WTC11 (cell line): Measurements from ENCODE around the gene PNPLA4. TPM values are rescaled to one million over a fixed set of nuclear protein-coding genes. Genes with fewer than 3 reads are reported as not detected.

ENCODE experiments used
- ATAC-seq: fragments of 200-7000 bp; cut with Tn5 transposase; 2 replicates; pipeline ENCODE4 v1.10.0; 2021; ENCODE audit warnings: mild to moderate bottlenecking, moderate library complexity
- CTCF ChIA-PET: fragments of 300-600 bp; sonication (Branson Sonifier 250); formaldehyde crosslinking; loops from one replicate; lab custom pipeline; 2021; ENCODE audit warnings: antibody characterized with exemption; lab: Charles Lee
- POLR2A ChIA-PET: fragments of 350-600 bp; sonication (Branson Sonifier 250); formaldehyde crosslinking; loops from one replicate; lab custom pipeline; 2021; ENCODE audit warnings: antibody characterized with exemption; lab: Charles Lee
- DNase-seq: peaks from one replicate; pipeline ENCODE4 v3.0.0; 2021; ENCODE audit warnings: low spot score
- H3K27ac Mint-ChIP-seq: 2 replicates; pipeline ENCODE4 v1.8.0; 2021; ENCODE audit warnings: mixed read lengths
- H3K27me3 Mint-ChIP-seq: 2 replicates; pipeline ENCODE4 v1.8.0; 2021; ENCODE audit warnings: low read depth, mild to moderate bottlenecking, moderate library complexity, mixed read lengths
- H3K36me3 Mint-ChIP-seq: 2 replicates; pipeline ENCODE4 v1.8.0; 2021; ENCODE audit warnings: mixed read lengths
- H3K4me1 Mint-ChIP-seq: 2 replicates; pipeline ENCODE4 v1.8.0; 2022; ENCODE audit warnings: mixed read lengths
- H3K4me3 Mint-ChIP-seq: 2 replicates; pipeline ENCODE4 v1.8.0; 2021; ENCODE audit warnings: mild to moderate bottlenecking, moderate library complexity, mixed read lengths
- H3K9me3 Mint-ChIP-seq: 2 replicates; pipeline ENCODE4 v1.8.0; 2021; ENCODE audit warnings: mixed read lengths
- ETV6 ChIP-seq: sonication (generic); formaldehyde crosslinking; IDR thresholded peaks from 2 replicates; pipeline ENCODE4 v1.8.1; 2022; ENCODE audit warnings: mild to moderate bottlenecking, missing genetic modification reagents
- MYBL2 ChIP-seq: sonication (generic); formaldehyde crosslinking; IDR thresholded peaks from 2 replicates; pipeline ENCODE4 v1.8.1; 2023; ENCODE audit warnings: mild to moderate bottlenecking, moderate library complexity, missing genetic modification reagents
- NFATC4 ChIP-seq: fragments of 250-450 bp; sonication (Bioruptor Pico); IDR thresholded peaks from 2 replicates; pipeline ENCODE4 v1.9.0; 2021; ENCODE audit warnings: mild to moderate bottlenecking
- PRRX2 ChIP-seq: fragments of 250-450 bp; sonication (Bioruptor Pico); IDR thresholded peaks from 2 replicates; pipeline ENCODE4 v1.8.0; 2021; ENCODE audit warnings: mild to moderate bottlenecking
- TEAD1 ChIP-seq: sonication (generic); formaldehyde crosslinking; IDR thresholded peaks from 2 replicates; pipeline ENCODE4 v1.8.0; 2022; ENCODE audit warnings: mild to moderate bottlenecking, missing genetic modification reagents
- TP53 ChIP-seq: sonication (generic); formaldehyde crosslinking; IDR thresholded peaks from 2 replicates; pipeline ENCODE4 v1.8.1; 2023; ENCODE audit warnings: mild to moderate bottlenecking, missing genetic modification reagents
- ZBTB21 ChIP-seq: sonication (generic); formaldehyde crosslinking; IDR thresholded peaks from 2 replicates; pipeline ENCODE4 v1.8.1; 2023; ENCODE audit warnings: mild to moderate bottlenecking, missing genetic modification reagents, borderline replicate concordance
- ZNF121 ChIP-seq: sonication (generic); formaldehyde crosslinking; IDR thresholded peaks from 2 replicates; pipeline ENCODE4 v1.8.0; 2023; ENCODE audit warnings: missing genetic modification reagents
- ZNF138 ChIP-seq: sonication (generic); formaldehyde crosslinking; conservative IDR thresholded peaks from 2 replicates; pipeline ENCODE4 v1.8.1; 2022; ENCODE audit warnings: mild to moderate bottlenecking, moderate library complexity, missing genetic modification reagents
- ZNF232 ChIP-seq: sonication (generic); formaldehyde crosslinking; IDR thresholded peaks from 2 replicates; pipeline ENCODE4 v1.8.0; 2022; ENCODE audit warnings: mild to moderate bottlenecking, missing genetic modification reagents
- total RNA-seq: library from RNA; stranded (reverse); gene quantifications from 3 replicates; pipeline ENCODE4 v1.2.3, GENCODE V29; 2021
- TF ChIP-seq, protein P1 (sequence below): fragments of 250-450 bp; sonication (Bioruptor Pico); IDR thresholded peaks from 2 replicates; pipeline ENCODE4 v1.9.0; 2021; ENCODE audit warnings: mild to moderate bottlenecking
- TF ChIP-seq, protein P2 (sequence below): fragments of 250-450 bp; sonication (Bioruptor Pico); IDR thresholded peaks from 2 replicates; pipeline ENCODE4 v1.9.0; 2021; ENCODE audit warnings: mild to moderate bottlenecking, borderline replicate concordance
- TF ChIP-seq, protein P3 (sequence below): fragments of 250-450 bp; sonication (Bioruptor Pico); IDR thresholded peaks from 2 replicates; pipeline ENCODE4 v1.8.0; 2021; ENCODE audit warnings: mild to moderate bottlenecking
- TF ChIP-seq, protein P4 (sequence below): sonication (generic); formaldehyde crosslinking; IDR thresholded peaks from 2 replicates; pipeline ENCODE4 v1.8.1; 2023; ENCODE audit warnings: mild to moderate bottlenecking, missing genetic modification reagents
- TF ChIP-seq, protein P5 (sequence below): sonication (generic); formaldehyde crosslinking; IDR thresholded peaks from 2 replicates; pipeline ENCODE4 v1.8.1; 2023; ENCODE audit warnings: mild to moderate bottlenecking, moderate library complexity, missing genetic modification reagents
- TF ChIP-seq, protein P6 (sequence below): sonication (generic); formaldehyde crosslinking; IDR thresholded peaks from 2 replicates; pipeline ENCODE4 v1.8.1; 2022; ENCODE audit warnings: missing genetic modification reagents, borderline replicate concordance
- TF ChIP-seq, protein P7 (sequence below): sonication (generic); formaldehyde crosslinking; IDR thresholded peaks from 2 replicates; pipeline ENCODE4 v1.8.1; 2022; ENCODE audit warnings: low read depth, missing genetic modification reagents, borderline replicate concordance
- TF ChIP-seq, protein P8 (sequence below): fragments of 250-450 bp; sonication (Bioruptor Pico); IDR thresholded peaks from 2 replicates; pipeline ENCODE4 v1.9.0; 2021; ENCODE audit warnings: mild to moderate bottlenecking

PNPLA4 gene
- total RNA-seq, 1 experiment from 2014 or later: 11.7 TPM

DNA sequence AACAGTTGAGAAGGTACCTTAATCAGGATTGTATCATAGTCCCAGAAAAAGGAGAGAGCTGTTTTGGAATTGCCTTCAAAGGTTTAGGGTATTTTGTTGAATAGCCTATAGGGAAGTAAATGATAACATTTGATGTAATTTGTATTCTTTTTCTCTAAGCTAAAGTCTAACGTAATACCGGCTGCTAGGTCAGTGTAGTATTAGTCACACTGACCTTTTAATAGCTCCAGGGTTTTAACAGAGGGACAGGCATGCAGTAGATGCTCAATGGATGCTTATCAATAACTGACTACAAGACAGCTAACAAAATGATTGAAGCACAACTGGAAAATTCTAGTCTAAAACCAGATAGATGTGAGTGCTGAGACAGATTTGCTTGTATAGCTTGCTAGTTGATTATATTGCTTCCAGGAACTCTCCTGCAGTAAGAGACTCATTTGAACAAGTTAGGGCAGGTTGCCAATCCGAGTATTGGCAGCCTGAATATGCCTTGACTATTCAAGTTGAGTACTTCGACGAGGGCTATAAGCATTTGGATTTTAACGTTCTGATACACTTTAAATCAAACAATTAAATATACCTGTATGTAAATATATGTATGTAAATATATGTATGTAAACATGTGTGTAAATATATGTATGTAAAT, 16.5 kb upstream of the PNPLA4 start (continued):
- TF ChIP-seq, protein P1, sequence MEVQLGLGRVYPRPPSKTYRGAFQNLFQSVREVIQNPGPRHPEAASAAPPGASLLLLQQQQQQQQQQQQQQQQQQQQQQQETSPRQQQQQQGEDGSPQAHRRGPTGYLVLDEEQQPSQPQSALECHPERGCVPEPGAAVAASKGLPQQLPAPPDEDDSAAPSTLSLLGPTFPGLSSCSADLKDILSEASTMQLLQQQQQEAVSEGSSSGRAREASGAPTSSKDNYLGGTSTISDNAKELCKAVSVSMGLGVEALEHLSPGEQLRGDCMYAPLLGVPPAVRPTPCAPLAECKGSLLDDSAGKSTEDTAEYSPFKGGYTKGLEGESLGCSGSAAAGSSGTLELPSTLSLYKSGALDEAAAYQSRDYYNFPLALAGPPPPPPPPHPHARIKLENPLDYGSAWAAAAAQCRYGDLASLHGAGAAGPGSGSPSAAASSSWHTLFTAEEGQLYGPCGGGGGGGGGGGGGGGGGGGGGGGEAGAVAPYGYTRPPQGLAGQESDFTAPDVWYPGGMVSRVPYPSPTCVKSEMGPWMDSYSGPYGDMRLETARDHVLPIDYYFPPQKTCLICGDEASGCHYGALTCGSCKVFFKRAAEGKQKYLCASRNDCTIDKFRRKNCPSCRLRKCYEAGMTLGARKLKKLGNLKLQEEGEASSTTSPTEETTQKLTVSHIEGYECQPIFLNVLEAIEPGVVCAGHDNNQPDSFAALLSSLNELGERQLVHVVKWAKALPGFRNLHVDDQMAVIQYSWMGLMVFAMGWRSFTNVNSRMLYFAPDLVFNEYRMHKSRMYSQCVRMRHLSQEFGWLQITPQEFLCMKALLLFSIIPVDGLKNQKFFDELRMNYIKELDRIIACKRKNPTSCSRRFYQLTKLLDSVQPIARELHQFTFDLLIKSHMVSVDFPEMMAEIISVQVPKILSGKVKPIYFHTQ (CRISPR knock-in tag): no peak
- TF ChIP-seq, protein P2, sequence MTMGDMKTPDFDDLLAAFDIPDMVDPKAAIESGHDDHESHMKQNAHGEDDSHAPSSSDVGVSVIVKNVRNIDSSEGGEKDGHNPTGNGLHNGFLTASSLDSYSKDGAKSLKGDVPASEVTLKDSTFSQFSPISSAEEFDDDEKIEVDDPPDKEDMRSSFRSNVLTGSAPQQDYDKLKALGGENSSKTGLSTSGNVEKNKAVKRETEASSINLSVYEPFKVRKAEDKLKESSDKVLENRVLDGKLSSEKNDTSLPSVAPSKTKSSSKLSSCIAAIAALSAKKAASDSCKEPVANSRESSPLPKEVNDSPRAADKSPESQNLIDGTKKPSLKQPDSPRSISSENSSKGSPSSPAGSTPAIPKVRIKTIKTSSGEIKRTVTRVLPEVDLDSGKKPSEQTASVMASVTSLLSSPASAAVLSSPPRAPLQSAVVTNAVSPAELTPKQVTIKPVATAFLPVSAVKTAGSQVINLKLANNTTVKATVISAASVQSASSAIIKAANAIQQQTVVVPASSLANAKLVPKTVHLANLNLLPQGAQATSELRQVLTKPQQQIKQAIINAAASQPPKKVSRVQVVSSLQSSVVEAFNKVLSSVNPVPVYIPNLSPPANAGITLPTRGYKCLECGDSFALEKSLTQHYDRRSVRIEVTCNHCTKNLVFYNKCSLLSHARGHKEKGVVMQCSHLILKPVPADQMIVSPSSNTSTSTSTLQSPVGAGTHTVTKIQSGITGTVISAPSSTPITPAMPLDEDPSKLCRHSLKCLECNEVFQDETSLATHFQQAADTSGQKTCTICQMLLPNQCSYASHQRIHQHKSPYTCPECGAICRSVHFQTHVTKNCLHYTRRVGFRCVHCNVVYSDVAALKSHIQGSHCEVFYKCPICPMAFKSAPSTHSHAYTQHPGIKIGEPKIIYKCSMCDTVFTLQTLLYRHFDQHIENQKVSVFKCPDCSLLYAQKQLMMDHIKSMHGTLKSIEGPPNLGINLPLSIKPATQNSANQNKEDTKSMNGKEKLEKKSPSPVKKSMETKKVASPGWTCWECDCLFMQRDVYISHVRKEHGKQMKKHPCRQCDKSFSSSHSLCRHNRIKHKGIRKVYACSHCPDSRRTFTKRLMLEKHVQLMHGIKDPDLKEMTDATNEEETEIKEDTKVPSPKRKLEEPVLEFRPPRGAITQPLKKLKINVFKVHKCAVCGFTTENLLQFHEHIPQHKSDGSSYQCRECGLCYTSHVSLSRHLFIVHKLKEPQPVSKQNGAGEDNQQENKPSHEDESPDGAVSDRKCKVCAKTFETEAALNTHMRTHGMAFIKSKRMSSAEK (CRISPR knock-in tag): no peak
- TF ChIP-seq, protein P3, sequence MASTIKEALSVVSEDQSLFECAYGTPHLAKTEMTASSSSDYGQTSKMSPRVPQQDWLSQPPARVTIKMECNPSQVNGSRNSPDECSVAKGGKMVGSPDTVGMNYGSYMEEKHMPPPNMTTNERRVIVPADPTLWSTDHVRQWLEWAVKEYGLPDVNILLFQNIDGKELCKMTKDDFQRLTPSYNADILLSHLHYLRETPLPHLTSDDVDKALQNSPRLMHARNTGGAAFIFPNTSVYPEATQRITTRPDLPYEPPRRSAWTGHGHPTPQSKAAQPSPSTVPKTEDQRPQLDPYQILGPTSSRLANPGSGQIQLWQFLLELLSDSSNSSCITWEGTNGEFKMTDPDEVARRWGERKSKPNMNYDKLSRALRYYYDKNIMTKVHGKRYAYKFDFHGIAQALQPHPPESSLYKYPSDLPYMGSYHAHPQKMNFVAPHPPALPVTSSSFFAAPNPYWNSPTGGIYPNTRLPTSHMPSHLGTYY (CRISPR knock-in tag): no peak
- TF ChIP-seq TP53 (CRISPR knock-in tag) (no peak), PRRX2 (no peak), ZNF232 (no peak)
- TF ChIP-seq, protein P4, sequence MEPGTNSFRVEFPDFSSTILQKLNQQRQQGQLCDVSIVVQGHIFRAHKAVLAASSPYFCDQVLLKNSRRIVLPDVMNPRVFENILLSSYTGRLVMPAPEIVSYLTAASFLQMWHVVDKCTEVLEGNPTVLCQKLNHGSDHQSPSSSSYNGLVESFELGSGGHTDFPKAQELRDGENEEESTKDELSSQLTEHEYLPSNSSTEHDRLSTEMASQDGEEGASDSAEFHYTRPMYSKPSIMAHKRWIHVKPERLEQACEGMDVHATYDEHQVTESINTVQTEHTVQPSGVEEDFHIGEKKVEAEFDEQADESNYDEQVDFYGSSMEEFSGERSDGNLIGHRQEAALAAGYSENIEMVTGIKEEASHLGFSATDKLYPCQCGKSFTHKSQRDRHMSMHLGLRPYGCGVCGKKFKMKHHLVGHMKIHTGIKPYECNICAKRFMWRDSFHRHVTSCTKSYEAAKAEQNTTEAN (CRISPR knock-in tag): no peak
- TF ChIP-seq, protein P5, sequence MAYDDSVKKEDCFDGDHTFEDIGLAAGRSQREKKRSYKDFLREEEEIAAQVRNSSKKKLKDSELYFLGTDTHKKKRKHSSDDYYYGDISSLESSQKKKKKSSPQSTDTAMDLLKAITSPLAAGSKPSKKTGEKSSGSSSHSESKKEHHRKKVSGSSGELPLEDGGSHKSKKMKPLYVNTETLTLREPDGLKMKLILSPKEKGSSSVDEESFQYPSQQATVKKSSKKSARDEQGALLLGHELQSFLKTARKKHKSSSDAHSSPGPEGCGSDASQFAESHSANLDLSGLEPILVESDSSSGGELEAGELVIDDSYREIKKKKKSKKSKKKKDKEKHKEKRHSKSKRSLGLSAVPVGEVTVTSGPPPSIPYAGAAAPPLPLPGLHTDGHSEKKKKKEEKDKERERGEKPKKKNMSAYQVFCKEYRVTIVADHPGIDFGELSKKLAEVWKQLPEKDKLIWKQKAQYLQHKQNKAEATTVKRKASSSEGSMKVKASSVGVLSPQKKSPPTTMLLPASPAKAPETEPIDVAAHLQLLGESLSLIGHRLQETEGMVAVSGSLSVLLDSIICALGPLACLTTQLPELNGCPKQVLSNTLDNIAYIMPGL (CRISPR knock-in tag): no peak
- TF ChIP-seq, protein P6, sequence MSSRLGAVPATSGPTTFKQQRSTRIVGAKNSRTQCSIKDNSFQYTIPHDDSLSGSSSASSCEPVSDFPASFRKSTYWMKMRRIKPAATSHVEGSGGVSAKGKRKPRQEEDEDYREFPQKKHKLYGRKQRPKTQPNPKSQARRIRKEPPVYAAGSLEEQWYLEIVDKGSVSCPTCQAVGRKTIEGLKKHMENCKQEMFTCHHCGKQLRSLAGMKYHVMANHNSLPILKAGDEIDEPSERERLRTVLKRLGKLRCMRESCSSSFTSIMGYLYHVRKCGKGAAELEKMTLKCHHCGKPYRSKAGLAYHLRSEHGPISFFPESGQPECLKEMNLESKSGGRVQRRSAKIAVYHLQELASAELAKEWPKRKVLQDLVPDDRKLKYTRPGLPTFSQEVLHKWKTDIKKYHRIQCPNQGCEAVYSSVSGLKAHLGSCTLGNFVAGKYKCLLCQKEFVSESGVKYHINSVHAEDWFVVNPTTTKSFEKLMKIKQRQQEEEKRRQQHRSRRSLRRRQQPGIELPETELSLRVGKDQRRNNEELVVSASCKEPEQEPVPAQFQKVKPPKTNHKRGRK (CRISPR knock-in tag): no peak

DNA sequence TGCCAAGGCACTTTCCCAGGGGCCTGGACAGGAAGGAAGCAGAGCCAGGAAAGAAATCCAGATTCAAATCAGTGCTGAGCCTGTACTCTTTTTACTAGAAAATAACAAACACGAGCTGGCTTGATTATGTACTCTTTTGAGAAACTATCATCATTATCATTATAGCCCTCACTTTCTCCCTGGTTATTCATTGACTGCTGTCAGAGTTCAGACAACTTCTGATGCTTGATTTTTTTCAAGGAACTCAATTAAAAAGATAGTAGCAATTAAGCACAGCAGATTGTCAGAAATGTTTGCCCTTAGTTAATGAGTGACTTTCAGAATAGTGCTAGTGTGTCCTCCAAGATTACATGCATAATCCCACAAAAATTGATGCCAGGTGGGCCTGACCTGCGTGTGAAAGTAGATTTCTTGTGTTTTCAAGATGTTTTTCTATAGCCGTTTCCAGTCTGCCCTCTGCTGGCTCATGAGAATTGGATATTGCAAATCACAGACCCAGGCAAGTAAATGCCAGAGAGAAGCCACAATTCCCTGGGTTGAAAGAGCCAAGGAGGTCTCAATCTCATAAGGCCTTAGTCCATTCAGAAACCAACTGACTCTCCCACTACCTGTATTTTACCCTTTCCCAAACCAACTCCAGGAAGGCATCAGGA, 14.3 kb upstream of the PNPLA4 start:
- ChIA-PET CTCF (no interaction called here), POLR2A (no interaction called here)
- H3K4me3 Mint-ChIP-seq: no peak overlapping the region
- H3K9me3 Mint-ChIP-seq: no peaks in the 10 kb centered on the region
- peaks cover under 1% of the 10 kb centered on the region for H3K4me1 Mint-ChIP-seq
- H3K27ac Mint-ChIP-seq: no peak overlapping the region
- ATAC-seq (peak; percentile 65), DNase-seq (peak; percentile 9)
- no peaks in the 10 kb centered on the region for H3K36me3 Mint-ChIP-seq
- no peaks in the 10 kb centered on the region for H3K27me3 Mint-ChIP-seq
- TF ChIP-seq, protein P7, sequence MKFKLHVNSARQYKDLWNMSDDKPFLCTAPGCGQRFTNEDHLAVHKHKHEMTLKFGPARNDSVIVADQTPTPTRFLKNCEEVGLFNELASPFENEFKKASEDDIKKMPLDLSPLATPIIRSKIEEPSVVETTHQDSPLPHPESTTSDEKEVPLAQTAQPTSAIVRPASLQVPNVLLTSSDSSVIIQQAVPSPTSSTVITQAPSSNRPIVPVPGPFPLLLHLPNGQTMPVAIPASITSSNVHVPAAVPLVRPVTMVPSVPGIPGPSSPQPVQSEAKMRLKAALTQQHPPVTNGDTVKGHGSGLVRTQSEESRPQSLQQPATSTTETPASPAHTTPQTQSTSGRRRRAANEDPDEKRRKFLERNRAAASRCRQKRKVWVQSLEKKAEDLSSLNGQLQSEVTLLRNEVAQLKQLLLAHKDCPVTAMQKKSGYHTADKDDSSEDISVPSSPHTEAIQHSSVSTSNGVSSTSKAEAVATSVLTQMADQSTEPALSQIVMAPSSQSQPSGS: no peak
- no peak for TF ChIP-seq NFATC4
- no peak for TF ChIP-seq TEAD1 (CRISPR knock-in tag)
- TF ChIP-seq MYBL2 (CRISPR knock-in tag): no peak
- no peak for TF ChIP-seq ETV6
- no peak for TF ChIP-seq ZNF232
- TF ChIP-seq, protein P4 (CRISPR knock-in tag): no peak
- TF ChIP-seq ZNF121 (CRISPR knock-in tag): no peak
- TF ChIP-seq, protein P8, sequence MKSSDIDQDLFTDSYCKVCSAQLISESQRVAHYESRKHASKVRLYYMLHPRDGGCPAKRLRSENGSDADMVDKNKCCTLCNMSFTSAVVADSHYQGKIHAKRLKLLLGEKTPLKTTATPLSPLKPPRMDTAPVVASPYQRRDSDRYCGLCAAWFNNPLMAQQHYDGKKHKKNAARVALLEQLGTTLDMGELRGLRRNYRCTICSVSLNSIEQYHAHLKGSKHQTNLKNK (CRISPR knock-in tag): no peak
- TF ChIP-seq ZBTB21: no peak
- TF ChIP-seq ZNF138: no peak
